ENCODE results near the gene NHP2.

GRCh38 chr5:178192787-178193186 lies 39.1 kb upstream of the NHP2 start:
- TF ChIP-seq EP300 (IDR thresholded peaks at IDR 0.05; ENCODE audit: borderline replicate concordance) (no peak), FOXM1 (IDR thresholded peaks at IDR 0.05; ENCODE audit: borderline replicate concordance, low read depth) (no peak), CREB1 (IDR thresholded peaks at IDR 0.05; ENCODE audit: low read depth) (no peak), REST (IDR thresholded peaks at IDR 0.05; ENCODE audit: low read depth) (no peak), MAX (IDR thresholded peaks at IDR 0.05) (no peak), TAF1 (IDR thresholded peaks at IDR 0.05; ENCODE audit: low read depth) (no peak), YY1 (IDR thresholded peaks at IDR 0.05; ENCODE audit: low read depth) (no peak), ZBTB7A (IDR thresholded peaks at IDR 0.05; ENCODE audit: low read depth) (no peak), USF1 (IDR thresholded peaks at IDR 0.05) (no peak), NFIC (IDR thresholded peaks at IDR 0.05) (no peak), TCF12 (IDR thresholded peaks at IDR 0.05; ENCODE audit: low read depth) (no peak)

All from Ishikawa (cell line).